Keratinocyte (primary cell): ENCODE measurements around the gene DEPDC5. TPM values are rescaled to one million over a fixed set of nuclear protein-coding genes. Genes with fewer than 3 reads are reported as not detected.

Source experiments
- DNase-seq: peaks from one replicate; pipeline ENCODE4 v3.0.0-alpha.2; 2011; ENCODE audit warnings: low read depth, missing footprints, low spot score
- FAIRE-seq: peaks from 2 replicates; lab custom pipeline; 2011; peaks lifted over from hg19 to GRCh38; lab: Jason Lieb, UNC
- H2AFZ ChIP-seq: 2 replicates; pipeline ENCODE4 v1.6.0; 2012; ENCODE audit warnings: low read length, control low read depth, inconsistent platforms; ENCODE audit not compliant: control insufficient read depth
- H3K27ac ChIP-seq: 2 replicates; pipeline ENCODE4 v1.5.1; 2011; ENCODE audit warnings: low read length; ENCODE audit not compliant: control insufficient read depth, insufficient read depth
- H3K27me3 ChIP-seq: 3 replicates; pipeline ENCODE4 v1.6.0; 2011; ENCODE audit warnings: low read length; ENCODE audit not compliant: control insufficient read depth, insufficient read depth; ENCODE audit errors: extremely low read depth
- H3K36me3 ChIP-seq, 2 experiments: 2 replicates in 1 of 2; 3 replicates in 1 of 2; pipeline ENCODE4 v1.5.1; 2011; ENCODE audit warnings: low read length in 2 of 2, mild to moderate bottlenecking in 1 of 2; ENCODE audit not compliant: control insufficient read depth in 2 of 2, insufficient read depth in 2 of 2; ENCODE audit errors: extremely low read depth in 1 of 2
- H3K4me1 ChIP-seq: 3 replicates; pipeline ENCODE4 v1.5.1; 2011; ENCODE audit warnings: low read length; ENCODE audit not compliant: control insufficient read depth, insufficient read depth; ENCODE audit errors: extremely low read depth
- H3K4me2 ChIP-seq: 3 replicates; pipeline ENCODE4 v1.6.0; 2011; ENCODE audit warnings: low read depth, low read length; ENCODE audit not compliant: control insufficient read depth, insufficient read depth; ENCODE audit errors: extremely low read depth
- H3K4me3 ChIP-seq, 3 experiments: fragments of 200-600 bp in 1 of 3; sonication (generic) in 1 of 3; 2 replicates in 2 of 3; 3 replicates in 1 of 3; pipeline ENCODE4 v1.5.1; 2011 to 2016; ENCODE audit warnings: low read length in 3 of 3, mild to moderate bottlenecking in 3 of 3, control low read depth in 2 of 3, inconsistent platforms in 1 of 3, low read depth in 1 of 3, mixed read lengths in 1 of 3, mixed run types in 1 of 3, moderate library complexity in 1 of 3; ENCODE audit not compliant: control insufficient read depth in 2 of 3, insufficient read depth in 2 of 3; ENCODE audit errors: extremely low read depth in 1 of 3
- H3K79me2 ChIP-seq: 2 replicates; pipeline ENCODE4 v1.6.0; 2012; ENCODE audit warnings: low read length; ENCODE audit not compliant: control insufficient read depth, insufficient read depth
- H3K9ac ChIP-seq: 3 replicates; pipeline ENCODE4 v1.6.0; 2011; ENCODE audit warnings: low read length; ENCODE audit not compliant: control insufficient read depth, insufficient read depth; ENCODE audit errors: extremely low read depth
- H3K9me1 ChIP-seq: 3 replicates; pipeline ENCODE4 v1.6.0; 2011; ENCODE audit warnings: low read length; ENCODE audit not compliant: control insufficient read depth, insufficient read depth; ENCODE audit errors: extremely low read depth
- H3K9me3 ChIP-seq: 2 replicates; pipeline ENCODE4 v1.5.1; 2012; ENCODE audit warnings: low read depth, low read length; ENCODE audit not compliant: control insufficient read depth
- H4K20me1 ChIP-seq: 3 replicates; pipeline ENCODE4 v1.6.0; 2011; ENCODE audit warnings: low read length; ENCODE audit not compliant: control insufficient read depth, insufficient read depth; ENCODE audit errors: extremely low read depth
- CTCF ChIP-seq, 3 experiments: IDR thresholded peaks in 1 of 3; conservative IDR thresholded peaks in 1 of 3; optimal IDR thresholded peaks in 1 of 3; 2 replicates in 2 of 3; 3 replicates in 1 of 3; pipeline versions ENCODE3 to v1.5.1; 2011; ENCODE audit warnings: low read length in 3 of 3, mild to moderate bottlenecking in 3 of 3, moderate library complexity in 2 of 3, control low read depth in 1 of 3, inconsistent platforms in 1 of 3; ENCODE audit not compliant: insufficient read depth in 2 of 3; ENCODE audit errors: extremely low read depth in 1 of 3
- EZH2 ChIP-seq: IDR thresholded peaks from one replicate; pipeline ENCODE4 v1.6.1; 2012; ENCODE audit warnings: inconsistent platforms, mild to moderate bottlenecking, low read length, moderate library complexity
- dilution Hi-C: fragments of 300-500 bp; cut with MboI; formaldehyde crosslinking; loops from one replicate; pipeline ENCODE4 v1.7.0; 2020; ENCODE audit warnings: low sequenced_read_pairs; ENCODE audit not compliant: extremely low pct_ligation_motif_present
- polyA plus RNA-seq, 5 experiments: library from polyadenylated mRNA; depleted of rRNA in 3 of 5; stranded (reverse) in 3 of 5; stranded (forward) in 1 of 5; unstranded in 1 of 5; fragments of >200 nt; gene quantifications; 1 replicate in 1 of 5; 2 replicates in 3 of 5; 3 replicates in 1 of 5; pipeline versions ENCODE4 v1.2.1 to v1.2.3, GENCODE V29; 2011 to 2012; ENCODE audit warnings: missing spikeins in 2 of 5, low read depth in 1 of 5, low replicate concordance in 1 of 5

The DEPDC5 gene
- polyA plus RNA-seq, 1 donor (not counting 4 experiments of a cell fraction or from before 2014, with no cell fraction given) = 9.7 TPM

- Histone ChIP-seq H3K27me3 (no peaks in the 10 kb centered on the region), H3K4me1 (no peaks in the 10 kb centered on the region), H3K9me1 (no peaks in the 10 kb centered on the region), H3K4me3 (no peak overlapping the region), H2AFZ (no peak overlapping the region), H3K36me3 (peaks cover 12 to 16% of the 10 kb centered on the region in 2 experiments), H3K9me3 (no peaks in the 10 kb centered on the region), H3K79me2 (no peaks in the 10 kb centered on the region), H3K9ac (no peak overlapping the region), H4K20me1 (no peaks in the 10 kb centered on the region), H3K27ac (no peak overlapping the region), H3K4me2 (no peak overlapping the region)
- DNase-seq (no peak), FAIRE-seq (no peak)
- dilution Hi-C loops = no loop called here
- TF ChIP-seq CTCF (optimal IDR thresholded peaks at IDR 0.05 in 1 of 3, IDR thresholded peaks at IDR 0.05 in 1 of 3, conservative IDR thresholded peaks at IDR 0.05 in 1 of 3; ENCODE audit: extremely low read depth in 1 of 3, insufficient read depth in 2 of 3, low read length in 3 of 3) (no peak), EZH2 (no peak)
Measured at GRCh38 chr22:31852691-31853421, 99.0 kb downstream of the DEPDC5 start.

DNA sequence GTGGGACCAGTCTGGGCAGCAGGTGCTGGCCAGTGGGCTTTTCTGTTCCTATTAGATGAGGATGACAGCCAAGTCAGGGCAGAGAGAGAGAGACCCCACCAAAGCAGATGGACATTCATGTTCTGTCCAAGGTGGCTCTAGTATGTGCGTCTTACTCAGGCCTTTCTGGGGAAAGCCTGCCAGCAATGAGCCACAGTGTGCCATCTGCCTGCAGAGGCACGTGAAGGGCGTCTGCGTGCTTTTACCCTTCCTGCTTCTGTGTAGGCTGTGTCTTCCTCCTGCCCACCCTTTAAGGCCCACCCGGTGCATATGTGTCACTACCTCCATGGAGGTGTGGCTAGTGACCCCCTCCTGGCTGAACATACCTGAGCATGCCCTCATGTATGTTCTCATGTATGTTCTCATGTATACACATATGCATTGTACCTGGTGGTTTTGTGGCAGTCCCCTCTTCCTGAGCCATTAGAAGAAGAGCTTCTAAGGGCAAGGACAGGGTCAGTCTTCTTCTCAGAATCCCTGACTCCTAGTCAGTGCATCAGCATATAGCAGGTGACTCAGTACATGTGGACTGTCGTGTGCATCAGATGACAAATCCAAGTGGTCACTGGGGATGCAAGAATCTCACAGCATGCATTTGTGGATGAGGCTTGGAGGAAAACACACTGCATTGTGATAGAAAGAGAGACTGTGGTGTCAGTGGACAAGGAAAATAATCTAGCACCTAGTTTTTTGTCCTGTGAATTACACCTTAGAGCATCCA lies 100.1 kb downstream of the DEPDC5 start:
- Histone ChIP-seq H3K4me2 (no peak overlapping the region), H3K4me3 (no peak overlapping the region), H3K79me2 (no peaks in the 10 kb centered on the region), H3K9me1 (no peaks in the 10 kb centered on the region), H2AFZ (no peak overlapping the region), H3K9me3 (no peaks in the 10 kb centered on the region), H3K36me3 (peaks cover 6 to 10% of the 10 kb centered on the region in 2 experiments), H4K20me1 (no peaks in the 10 kb centered on the region), H3K27me3 (no peaks in the 10 kb centered on the region), H3K27ac (no peak overlapping the region), H3K4me1 (no peaks in the 10 kb centered on the region), H3K9ac (no peak overlapping the region)
- FAIRE-seq = no peak
- no peak for TF ChIP-seq CTCF (optimal IDR thresholded peaks at IDR 0.05 in 1 of 3, IDR thresholded peaks at IDR 0.05 in 1 of 3, conservative IDR thresholded peaks at IDR 0.05 in 1 of 3; ENCODE audit: extremely low read depth in 1 of 3, insufficient read depth in 2 of 3, low read length in 3 of 3)
- no peak for TF ChIP-seq EZH2
- DNase-seq = no peak
- dilution Hi-C loops = no loop called here
